WI38 (cell line): ENCODE measurements around the gene HOXA10.

Source experiments
- H3K4me3 ChIP-seq: 2 replicates; pipeline ENCODE4 v1.5.1; 2011; ENCODE audit warnings: low read depth, mild to moderate bottlenecking, control low read depth, low read length
- CTCF ChIP-seq: IDR thresholded peaks from 2 replicates; pipeline ENCODE4 v1.5.1; 2012; ENCODE audit warnings: low read depth, mild to moderate bottlenecking, control low read depth, low read length

The HOXA10 gene

GRCh38 chr7:27171325-27171636, 2.8 kb downstream of the HOXA10 start:
- no peak overlapping the region for H3K4me3 ChIP-seq

GRCh38 chr7:27170426-27171324, 3.4 kb downstream of the HOXA10 start:
- H3K4me3 ChIP-seq, result no peak overlapping the region
- no peak for TF ChIP-seq CTCF

More at GRCh38 chr7:27171325-27171636, 2.8 kb downstream of the HOXA10 start:
- TF ChIP-seq CTCF, result no peak

GRCh38 chr7:27169658-27170425, 4.3 kb downstream of the HOXA10 start:
- H3K4me3 ChIP-seq, result no peak overlapping the region
- no peak for TF ChIP-seq CTCF

GRCh38 chr7:27168265-27168947, 5.7 kb downstream of the HOXA10 start:
- TF ChIP-seq CTCF, result no peak
- no peak overlapping the region for H3K4me3 ChIP-seq

GRCh38 chr7:27167916-27168264, 6.2 kb downstream of the HOXA10 start:
- no peak overlapping the region for H3K4me3 ChIP-seq
- no peak for TF ChIP-seq CTCF

- no peak overlapping the region for H3K4me3 ChIP-seq
- TF ChIP-seq CTCF, result no peak
Observed at GRCh38 chr7:27166531-27167505, 7.3 kb downstream of the HOXA10 start.
